ENCODE data around the gene ADGRL3. TPM values are rescaled to one million over a fixed set of nuclear protein-coding genes. Genes with fewer than 3 reads are reported as not detected.

The ADGRL3 gene
- 10 to 100 TPM; 24.8 to 61.0 (median 30.1) TPM for polyA plus RNA-seq (ENCODE audit: insufficient read length in 4 of 4)

DNA sequence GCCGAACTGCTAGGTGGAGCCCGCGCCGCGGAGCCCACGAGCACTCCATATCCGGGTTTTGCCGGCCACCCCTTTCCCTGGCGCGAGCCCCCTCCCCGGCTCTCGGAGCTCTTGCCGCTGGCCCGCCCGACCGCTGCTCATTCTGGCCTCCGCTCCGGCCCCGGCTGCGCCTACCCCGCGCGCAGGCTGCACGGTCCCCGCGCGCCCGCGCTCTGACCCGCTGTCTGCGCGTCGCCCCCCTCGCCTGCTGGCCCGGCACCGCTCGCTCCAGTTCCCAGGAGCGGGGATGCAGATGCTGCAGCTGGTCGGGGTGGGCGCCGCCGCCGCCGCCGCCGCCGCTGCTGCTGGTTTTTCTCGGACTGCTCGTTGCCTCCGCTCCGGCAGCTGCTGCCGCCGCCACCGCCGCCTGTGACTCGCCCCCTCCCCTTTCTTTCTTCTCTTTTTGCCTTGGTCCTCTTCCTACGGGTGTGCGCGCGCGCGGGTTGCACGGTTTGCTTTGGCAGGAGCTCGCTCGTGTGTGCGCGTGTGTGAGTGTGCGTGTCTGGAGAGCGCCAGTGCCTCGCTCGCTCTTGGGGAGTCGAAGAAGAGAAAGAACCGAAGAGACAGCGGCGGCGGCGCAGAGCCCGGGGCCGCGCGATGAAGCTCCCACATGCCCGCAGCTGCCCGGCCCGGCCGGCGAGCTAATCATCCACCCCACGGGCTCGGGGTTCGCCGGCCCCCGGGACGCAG lies at the start of gene ADGRL3:
ADGRL3 (plus strand) TSS at position 140 of the 729 bp plus-strand sequence.
- DNase-seq (ENCODE audit: low read depth in 4 of 4, low spot score in 3 of 4) = peak; percentile 55 to 63 (median 60)

DNA sequence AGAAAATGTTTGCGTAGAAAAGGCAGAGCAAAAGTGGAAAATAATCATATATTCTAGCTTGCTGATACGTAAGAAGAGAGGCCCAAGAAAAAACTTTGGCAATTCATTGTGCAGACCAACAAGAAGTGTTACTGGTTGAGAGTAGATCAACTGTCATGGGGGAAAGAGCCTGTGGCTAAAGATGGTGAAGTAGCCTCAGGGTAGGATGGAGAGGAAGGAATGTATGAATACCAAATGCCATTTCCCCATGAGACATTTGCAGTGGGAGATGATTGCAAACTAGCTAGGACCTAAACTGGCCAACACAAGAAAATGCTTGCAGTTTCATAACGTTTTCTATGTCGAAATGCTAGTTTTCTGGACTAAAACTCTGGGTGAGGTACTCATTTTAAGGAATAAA lies 47.7 kb upstream of the ADGRL3 start:
- no peak for DNase-seq (ENCODE audit: low read depth in 4 of 4, low spot score in 3 of 4)

DNA sequence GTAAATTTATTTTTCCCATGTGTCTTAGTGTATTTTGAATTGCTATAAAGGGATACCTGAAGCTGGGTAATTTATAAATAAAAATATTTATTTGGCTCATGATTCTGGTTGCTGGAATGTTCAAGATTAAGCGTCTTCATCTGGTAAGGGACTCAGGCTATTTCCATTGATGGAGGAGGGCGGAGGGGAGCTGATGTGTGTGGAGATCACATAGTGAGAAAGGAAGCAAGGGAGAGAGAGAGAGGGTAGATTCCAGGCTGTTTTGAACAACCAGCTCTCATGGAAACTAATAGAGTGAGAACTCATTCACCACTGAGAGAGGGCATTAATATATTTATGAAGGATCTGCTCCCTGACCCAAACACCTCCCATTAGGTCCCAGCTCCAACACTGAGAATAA lies 39.6 kb upstream of the ADGRL3 start:
- DNase-seq (ENCODE audit: low read depth in 4 of 4, low spot score in 3 of 4) = no peak

DNA sequence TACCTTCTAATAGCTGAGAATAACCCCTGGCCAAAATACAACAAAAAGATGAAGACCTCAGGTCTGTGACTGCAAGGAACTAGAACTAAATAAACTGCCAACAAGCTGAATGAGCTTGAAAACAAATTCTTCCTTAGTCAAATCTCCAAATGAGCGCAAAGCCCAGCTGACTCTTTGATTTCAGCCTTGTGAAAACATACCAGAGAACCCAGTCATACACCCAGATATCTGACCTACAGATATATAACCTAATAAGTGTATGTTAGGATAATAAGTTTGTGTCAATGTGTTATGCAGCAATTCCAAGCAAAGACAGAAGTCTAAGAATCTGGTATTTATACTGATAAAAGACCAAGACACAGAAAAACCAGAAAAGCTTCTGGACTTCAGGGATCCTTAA lies 38.0 kb upstream of the ADGRL3 start:
- DNase-seq (ENCODE audit: low read depth in 4 of 4, low spot score in 3 of 4) = no peak

DNA sequence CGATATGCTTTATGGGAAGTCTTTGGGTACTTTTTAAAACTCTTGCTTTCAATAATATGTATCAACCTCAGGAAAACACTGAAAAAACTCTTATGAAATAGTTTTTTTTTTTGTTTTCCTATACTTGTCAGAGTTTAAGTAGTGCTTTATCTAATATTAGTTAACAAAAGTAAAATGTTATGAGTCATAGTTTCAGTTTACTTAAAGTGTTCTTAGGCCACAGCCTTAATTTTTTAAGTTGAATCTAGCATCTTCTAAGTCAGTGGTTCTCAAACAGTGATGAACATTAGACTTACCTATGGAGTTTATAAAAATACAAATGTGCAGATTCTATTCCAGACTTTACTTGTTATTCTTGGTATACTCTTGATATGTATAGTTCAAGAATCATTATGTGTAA lies 26.3 kb upstream of the ADGRL3 start:
- DNase-seq (ENCODE audit: low read depth in 4 of 4, low spot score in 3 of 4) = no peak

- DNase-seq (ENCODE audit: low read depth in 4 of 4, low spot score in 3 of 4) = no peak
Observed at GRCh38 chr4:61175495-61175894, 24.6 kb upstream of the ADGRL3 start.

DNA sequence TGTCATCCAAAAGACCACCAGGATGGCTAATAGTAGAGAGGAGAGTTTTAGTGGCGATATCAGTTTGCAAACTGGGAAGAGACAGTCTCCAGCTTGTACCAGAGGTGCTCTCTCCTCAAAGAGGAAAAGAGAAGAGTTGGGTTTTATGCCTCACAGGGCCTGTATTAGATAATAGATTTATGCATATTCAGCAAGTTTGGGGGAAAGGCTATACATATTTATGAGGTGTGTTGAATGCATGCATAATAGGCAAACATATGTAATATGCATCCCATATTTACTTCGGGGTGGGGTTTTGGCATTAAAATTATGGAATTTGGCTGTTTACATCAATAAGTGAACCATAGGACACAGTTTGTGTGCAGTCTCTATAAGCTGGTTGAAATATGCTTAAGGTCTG lies 22.8 kb upstream of the ADGRL3 start:
- no peak for DNase-seq (ENCODE audit: low read depth in 4 of 4, low spot score in 3 of 4)

- DNase-seq (ENCODE audit: low read depth in 4 of 4, low spot score in 3 of 4) = no peak
Observed at GRCh38 chr4:61180405-61180804, 19.7 kb upstream of the ADGRL3 start.

- DNase-seq (ENCODE audit: low read depth in 4 of 4, low spot score in 3 of 4) = no peak
Observed at GRCh38 chr4:61182915-61183314, 17.2 kb upstream of the ADGRL3 start.

DNA sequence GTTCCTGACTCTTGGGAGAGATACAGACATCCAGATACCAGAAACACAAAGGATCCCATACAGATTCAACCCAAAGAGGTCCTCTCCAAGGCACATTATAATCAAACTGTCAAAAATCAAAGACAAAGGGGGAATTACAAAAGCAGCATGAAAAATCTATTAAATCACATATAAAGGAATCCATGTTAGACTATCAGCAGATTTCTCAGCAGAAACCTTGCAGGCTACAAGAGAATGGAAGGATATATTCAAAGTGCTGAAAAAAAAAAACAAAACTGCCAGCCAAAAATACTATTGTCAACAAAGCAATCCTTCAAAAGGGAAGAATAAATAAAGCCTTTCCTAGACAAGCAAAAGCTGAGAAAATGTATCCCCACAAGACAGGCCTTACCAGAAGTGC lies 14.8 kb upstream of the ADGRL3 start:
- DNase-seq (ENCODE audit: low read depth in 4 of 4, low spot score in 3 of 4) = no peak

GRCh38 chr4:61192392-61192791 lies 7.7 kb upstream of the ADGRL3 start:
- no peak for DNase-seq (ENCODE audit: low read depth in 4 of 4, low spot score in 3 of 4)

DNA sequence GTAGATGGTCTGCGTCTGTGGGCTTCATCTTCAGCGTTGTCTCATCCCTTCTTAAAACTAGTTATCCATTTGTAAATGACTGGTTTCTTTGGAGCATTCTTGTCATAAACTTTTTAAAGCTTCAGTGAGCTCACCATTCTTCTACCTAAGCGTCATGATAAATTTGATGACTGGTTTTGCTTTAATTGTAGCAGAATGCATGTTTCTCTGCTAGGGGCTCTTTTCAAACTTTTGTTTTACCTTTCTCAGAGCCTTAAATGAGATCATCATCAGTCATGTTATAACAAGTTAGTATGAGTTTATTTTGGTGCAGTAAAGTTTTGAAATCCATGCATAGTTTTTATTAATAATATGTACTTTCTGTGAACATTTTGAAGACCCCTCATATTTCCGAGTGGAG lies 6.3 kb upstream of the ADGRL3 start:
- DNase-seq (ENCODE audit: low read depth in 4 of 4, low spot score in 3 of 4) = no peak

DNA sequence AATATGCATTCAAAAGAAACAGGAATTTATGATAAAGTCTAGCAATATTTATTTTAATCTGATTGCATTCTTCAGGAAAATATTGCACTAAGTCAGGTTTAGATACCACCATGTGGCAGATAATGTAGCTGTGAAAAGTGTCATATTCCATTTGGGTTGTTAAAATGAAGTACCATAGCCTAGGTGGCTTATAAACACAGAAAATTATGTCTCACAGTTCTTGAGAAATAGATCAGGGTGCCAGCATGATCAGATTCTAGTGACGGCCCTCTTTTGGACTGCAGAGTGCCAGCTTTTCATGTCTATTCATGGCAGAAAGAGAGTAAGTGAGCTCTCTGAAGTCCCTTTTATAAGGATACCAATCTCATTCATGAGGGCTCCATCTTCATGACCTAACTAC lies 5.6 kb upstream of the ADGRL3 start:
- DNase-seq (ENCODE audit: low read depth in 4 of 4, low spot score in 3 of 4) = no peak

- no peak for DNase-seq (ENCODE audit: low read depth in 4 of 4, low spot score in 3 of 4)
Observed at GRCh38 chr4:61195101-61195500, 5.0 kb upstream of the ADGRL3 start.

GRCh38 chr4:61198686-61199085 lies 1.4 kb upstream of the ADGRL3 start:
- DNase-seq (ENCODE audit: low read depth in 4 of 4, low spot score in 3 of 4) = no peak

GRCh38 chr4:61199873-61200186 lies 296 bp upstream of the ADGRL3 start:
- DNase-seq (ENCODE audit: low read depth in 4 of 4, low spot score in 3 of 4) = peak in 1 of 4 donors; percentile 12

DNA sequence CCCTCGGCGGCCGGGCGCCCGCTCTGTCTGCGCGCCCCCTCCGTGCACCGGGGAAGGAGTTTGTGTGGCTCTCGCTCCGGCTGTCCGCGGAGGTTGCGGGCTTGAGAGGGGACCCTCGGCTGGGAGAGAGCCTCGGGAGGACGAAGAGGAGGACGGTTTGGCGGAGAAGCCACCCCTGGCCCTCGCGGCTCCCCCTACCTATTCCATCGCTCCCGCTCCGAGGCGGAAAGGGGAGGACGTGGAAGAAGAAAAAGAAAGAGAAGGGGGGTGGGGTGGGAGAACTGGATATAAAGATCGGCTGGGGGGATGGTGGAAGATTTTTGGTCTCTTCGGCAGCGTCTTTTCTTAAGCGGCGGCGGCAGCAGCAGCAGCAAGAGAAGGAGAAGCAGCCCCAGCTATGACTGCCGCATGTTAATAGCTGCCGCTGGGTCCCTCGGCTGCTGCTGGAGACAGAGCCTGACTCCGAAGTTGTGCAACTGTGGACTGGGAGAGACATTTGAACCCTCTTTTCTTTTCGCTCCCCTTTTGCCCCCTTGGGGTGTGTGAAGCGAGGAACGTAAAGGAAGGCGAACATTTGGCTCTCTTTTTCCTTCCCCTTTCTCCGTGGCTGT lies 895 bp downstream of the ADGRL3 start:
- DNase-seq (ENCODE audit: low read depth in 4 of 4, low spot score in 3 of 4) = peak in 3 of 4 donors; percentile 39 to 45 (median 44)

DNA sequence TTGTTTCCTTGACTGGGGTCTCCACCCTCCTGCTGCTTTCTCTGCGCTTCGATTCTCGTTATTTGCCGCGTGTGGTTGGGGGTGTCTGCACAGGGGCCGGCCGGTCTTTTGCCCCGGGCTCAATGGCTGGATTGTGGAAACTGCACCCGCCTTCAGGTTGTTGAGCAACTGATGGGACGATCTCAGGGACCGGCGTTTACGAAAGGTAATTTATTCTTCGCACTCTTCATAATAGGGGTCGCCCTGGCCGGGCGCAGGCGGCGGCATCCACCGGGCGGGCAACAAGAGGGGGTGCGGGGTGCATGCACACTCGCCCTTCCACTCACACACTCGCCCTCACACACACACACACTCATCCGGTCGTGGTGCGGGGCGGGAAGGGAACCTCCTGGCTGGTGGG lies 1.4 kb downstream of the ADGRL3 start:
- DNase-seq (ENCODE audit: low read depth in 4 of 4, low spot score in 3 of 4) = peak in 3 of 4 donors; percentile 2 to 38 (median 8)

GRCh38 chr4:61201961-61202637 lies 2.0 kb downstream of the ADGRL3 start:
- peak in 3 of 4 donors; percentile 12 to 16 (median 14) for DNase-seq (ENCODE audit: low read depth in 4 of 4, low spot score in 3 of 4)

GRCh38 chr4:61202638-61203435 lies 2.7 kb downstream of the ADGRL3 start:
- peak in 3 of 4 donors; percentile 17 to 26 (median 18) for DNase-seq (ENCODE audit: low read depth in 4 of 4, low spot score in 3 of 4)

DNA sequence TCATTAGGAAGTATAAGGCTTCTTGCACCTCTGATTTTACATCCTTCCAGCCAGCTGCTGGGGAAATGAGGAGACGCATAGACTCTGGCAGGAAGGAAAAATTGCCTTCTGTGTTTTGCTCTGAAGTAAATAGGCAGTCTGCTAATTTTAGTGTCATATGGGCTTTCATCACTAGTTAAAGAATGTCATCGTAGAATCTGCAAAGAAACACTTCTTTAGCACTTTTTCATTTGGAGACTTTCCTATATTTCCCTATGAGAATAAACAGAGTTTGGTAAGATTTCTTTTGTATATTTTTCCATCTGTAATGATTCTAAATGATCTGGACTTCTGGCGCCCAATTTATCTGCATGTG lies 3.3 kb downstream of the ADGRL3 start:
- DNase-seq (ENCODE audit: low read depth in 4 of 4, low spot score in 3 of 4) = peak in 1 of 4 donors; percentile 6

Data from left renal pelvis (tissue), 4 donors.